NCI-H1436 (cell line): ENCODE measurements around the gene IFIT1.
"Not testable (repeated sequence)": the region's sequence is repeated elsewhere in the genome, so short reads cannot be mapped to it uniquely, and the experiment has no call there.

Experiments used
- DNase-seq: peaks from one replicate; lab custom pipeline; 2025; lab: John Stamatoyannopoulos, UW

Gene IFIT1

DNA sequence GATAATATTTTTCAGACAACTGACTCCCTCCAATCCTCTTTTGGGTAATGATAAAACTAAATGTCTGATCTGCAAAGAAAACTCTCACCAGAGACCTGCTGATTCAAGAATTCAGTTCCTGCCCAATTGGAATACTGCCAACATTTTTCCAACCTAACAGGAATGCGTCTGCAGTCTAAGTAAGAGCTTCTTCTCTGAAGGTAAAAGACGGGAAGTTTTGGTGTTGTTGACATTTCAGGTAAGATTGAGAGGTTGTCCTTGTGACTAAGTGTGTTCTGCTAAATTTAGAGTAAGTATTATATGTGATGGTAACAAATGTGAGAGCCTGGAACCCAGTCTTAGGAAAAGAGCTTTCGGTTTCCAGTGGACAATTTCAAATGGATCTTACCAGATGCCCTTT, 39.6 kb downstream of the IFIT1 start:
- DNase-seq: no peak

- no peak for DNase-seq
Measured at GRCh38 chr10:89438525-89438924, 46.1 kb downstream of the IFIT1 start.

- no peak for DNase-seq
Measured at GRCh38 chr10:89440226-89441009, 48.0 kb downstream of the IFIT1 start.

GRCh38 chr10:89442289-89442688, 49.9 kb downstream of the IFIT1 start:
- DNase-seq: no peak

GRCh38 chr10:89444819-89445218, 52.4 kb downstream of the IFIT1 start:
- not testable (repeated sequence) for DNase-seq

DNA sequence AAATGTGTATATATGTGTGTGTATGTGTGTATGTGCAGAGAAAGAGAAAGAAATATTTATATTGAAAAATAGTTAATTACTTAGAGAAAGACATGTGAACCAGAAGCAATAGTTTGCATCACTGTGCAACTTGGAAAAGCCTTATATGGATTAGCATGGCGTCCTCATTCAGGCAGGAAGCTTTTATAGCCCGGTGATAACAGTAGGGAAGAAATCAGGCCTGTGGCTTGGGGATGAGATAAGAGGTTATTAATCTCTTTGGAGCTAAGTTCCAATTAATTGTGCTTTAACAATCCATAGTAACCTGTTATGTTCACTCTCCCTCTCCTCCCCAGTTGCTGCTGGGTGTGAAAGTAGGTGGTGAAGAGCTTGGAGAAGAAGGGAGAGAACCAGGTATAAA, 58.5 kb downstream of the IFIT1 start:
- DNase-seq: no peak

GRCh38 chr10:89452193-89452592, 59.8 kb downstream of the IFIT1 start:
- no peak for DNase-seq

- DNase-seq: no peak
Measured at GRCh38 chr10:89454561-89455347, 62.3 kb downstream of the IFIT1 start.
